Stimulated activated CD8-positive, alpha-beta memory T cell treated with anti-CD3 and anti-CD28 coated beads, Interleukin-15, amount 100 ng/mL, for 4 hours (primary cell): Measurements from ENCODE around the gene ZNF367.
"Not testable (repeated sequence)": the region's sequence is repeated elsewhere in the genome, so short reads cannot be mapped to it uniquely, and the experiment has no call there.

ENCODE experiments used
- DNase-seq, 2 donors: peaks; one replicate each; pipeline ENCODE4 v3.0.0-alpha.2; 2020; ENCODE audit warnings: low read depth in 2 of 2

Gene ZNF367

DNA sequence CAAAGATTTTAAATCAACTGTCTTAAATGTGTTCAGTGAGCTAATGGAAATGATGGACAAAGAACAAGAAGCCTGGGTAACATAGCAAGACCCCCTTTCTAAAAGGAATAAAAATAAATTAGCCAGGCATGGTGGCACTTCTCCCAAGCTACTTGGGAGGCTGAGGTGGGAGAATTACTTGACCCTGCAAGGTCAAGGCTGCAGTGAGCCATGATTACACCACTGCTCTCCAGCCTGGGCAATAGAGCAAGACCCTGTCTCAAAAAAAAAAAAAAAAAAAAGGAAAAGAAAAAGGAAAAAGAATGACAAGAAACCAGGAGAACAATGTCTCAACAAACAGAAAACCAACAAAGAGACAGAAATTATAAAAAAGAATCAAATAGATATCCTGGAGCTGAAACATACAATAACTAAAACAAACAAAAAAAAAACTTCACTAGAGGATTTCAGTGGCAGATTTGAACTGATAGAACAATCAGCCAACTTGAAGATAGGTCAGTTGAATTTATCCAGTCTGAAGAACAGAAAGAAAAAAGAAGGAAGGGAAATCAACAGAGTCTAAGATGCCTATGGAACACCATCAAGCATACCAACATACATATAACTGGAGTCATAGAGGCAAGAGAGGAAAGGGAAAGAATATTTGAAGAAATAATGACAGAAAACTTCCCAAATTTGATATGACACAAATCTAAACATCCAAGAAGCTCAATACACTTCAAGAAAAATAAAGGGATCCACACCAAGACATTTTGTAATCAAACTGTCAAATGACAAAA lies 17.8 kb downstream of the ZNF367 start:
- DNase-seq = no peak

DNA sequence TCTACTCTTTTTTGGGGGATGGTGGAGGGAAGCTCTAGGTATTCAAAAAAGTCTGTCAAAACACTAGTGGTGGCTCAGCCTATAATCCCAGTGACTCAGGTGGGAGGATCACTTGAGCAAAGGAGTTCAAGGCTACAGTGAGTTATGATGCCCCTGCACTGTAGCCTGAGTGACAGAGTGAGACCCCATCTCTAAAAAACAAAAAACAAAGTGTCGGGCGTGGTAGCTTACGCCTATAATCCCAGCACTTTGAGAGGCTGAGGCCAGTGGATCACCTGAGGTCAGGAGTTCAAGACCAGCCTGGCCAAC lies 18.9 kb downstream of the ZNF367 start:
- no peak for DNase-seq

GRCh38 chr9:96398582-96399324 lies 19.4 kb downstream of the ZNF367 start:
- no peak for DNase-seq

DNA sequence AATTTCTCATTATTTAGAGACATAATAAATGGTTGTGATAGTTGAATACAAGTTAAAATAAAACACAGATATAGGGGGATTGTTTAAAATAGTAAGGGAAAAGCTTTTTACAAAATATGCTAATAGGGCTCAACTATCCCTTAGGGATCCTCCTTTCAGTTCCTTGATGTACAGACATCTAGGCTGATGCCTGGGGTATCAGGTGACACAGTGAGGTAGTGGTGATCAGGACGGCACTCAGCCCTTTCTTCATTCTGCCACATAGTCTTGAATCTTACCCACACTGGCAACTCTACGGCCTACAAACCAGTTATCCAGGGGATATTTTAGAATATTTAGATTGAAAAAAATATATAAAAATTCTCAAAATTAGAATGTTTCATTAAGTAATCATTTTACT lies 22.2 kb downstream of the ZNF367 start:
- DNase-seq = no peak

DNA sequence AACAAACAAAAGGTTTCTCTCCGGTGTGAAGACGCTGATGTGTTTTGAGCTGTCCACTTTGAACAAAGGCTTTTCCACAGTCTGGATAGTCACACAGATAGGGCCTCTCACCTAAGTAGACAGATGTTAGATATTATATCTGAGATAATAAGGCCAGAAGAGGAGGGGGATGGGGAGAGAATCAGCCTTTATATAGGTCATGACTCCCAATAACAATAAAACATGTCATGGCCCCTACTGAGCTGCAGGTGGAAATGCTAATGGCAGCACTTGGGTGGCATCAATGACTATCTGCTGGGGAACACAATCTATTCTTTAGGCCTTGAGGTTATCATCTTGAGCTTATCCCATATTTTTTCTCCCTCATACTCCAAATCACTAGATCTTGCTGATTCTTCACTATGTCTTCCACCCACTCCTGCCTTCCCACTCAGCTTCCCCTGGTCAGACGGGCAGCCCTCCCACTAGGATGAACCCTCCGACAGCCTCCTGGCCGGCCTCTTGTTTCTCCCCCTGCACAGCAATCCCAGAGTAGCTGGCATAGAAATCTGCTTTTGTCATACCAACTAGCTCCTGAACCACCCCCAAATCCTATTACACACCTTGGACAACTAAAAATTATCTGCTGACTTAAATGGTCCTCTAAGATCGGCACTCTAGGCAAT lies 23.2 kb downstream of the ZNF367 start:
- DNase-seq = no peak

DNA sequence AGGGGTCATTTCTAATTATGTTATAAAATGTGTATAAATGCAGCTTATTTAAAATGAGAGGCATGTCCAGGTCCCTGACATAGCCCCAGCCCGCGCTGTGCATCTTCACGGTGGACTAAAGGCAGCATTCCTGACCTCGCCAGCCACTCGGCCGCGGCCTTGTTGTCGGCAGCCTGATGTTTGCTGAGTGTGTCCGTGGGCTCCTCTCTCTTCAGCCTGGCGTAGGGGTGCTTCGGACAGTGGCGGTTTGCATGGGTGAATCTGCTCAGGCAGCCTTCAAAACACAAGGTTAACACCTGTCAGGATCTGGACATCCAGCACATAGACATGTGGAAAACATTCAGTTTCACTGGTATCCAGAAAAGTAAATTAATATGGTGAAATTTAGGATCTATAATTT lies 25.9 kb downstream of the ZNF367 start:
- DNase-seq = no peak

GRCh38 chr9:96391021-96391765 lies 27.0 kb downstream of the ZNF367 start:
- no peak for DNase-seq

- no peak for DNase-seq
These were observed 30.0 kb downstream of the ZNF367 start for GRCh38 chr9:96388144-96388543.

GRCh38 chr9:96386157-96386556 lies 32.0 kb downstream of the ZNF367 start:
- DNase-seq = no peak

- no peak for DNase-seq
These were observed 34.8 kb downstream of the ZNF367 start, which contains the start of gene SLC35D2 for GRCh38 chr9:96383165-96383942. Gene SLC35D2 (minus strand): TSS chr9:96383711. CDS start chr9:96383634, 77 bp downstream.

DNA sequence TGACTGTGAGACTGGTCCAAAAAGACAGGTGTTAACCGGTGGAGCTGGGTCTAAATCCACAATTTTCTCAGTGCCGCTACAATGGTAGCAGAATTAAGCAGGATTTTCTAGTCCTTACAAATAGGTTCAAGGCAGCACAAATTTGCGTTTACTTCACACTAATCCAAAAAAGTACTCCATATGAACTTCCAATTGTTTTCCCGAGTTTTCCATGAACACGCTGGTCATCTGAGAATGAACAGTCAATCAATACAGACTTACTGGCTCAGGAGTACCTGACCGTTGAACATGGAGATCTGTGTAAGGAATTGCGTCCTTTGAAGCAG lies 35.4 kb downstream of the ZNF367 start:
- DNase-seq = no peak

GRCh38 chr9:96382175-96382574 lies 36.0 kb downstream of the ZNF367 start:
- no peak for DNase-seq

DNA sequence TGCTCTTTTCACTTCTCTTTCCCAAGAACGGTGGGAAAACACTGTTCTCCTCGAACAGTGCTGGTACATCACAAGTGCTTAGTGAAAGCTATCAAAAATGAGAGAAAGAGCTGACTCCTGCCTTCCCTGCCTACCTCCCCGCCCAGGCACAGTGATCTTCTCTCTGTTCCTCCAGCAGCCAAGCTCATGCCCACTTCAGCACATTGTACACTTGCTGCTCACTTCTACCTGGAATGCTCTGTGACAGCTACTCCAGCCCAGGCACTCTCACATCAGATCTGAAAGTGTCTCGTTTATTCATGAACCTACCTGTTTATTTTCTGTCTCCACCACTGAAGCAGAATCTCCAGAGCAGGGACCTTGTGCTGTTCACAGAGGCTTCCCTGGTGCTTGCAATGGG lies 36.5 kb downstream of the ZNF367 start:
- no peak for DNase-seq

GRCh38 chr9:96381125-96381524 lies 37.0 kb downstream of the ZNF367 start:
- no peak for DNase-seq

- no peak for DNase-seq
These were observed 38.7 kb downstream of the ZNF367 start for GRCh38 chr9:96379461-96379860.

- no peak for DNase-seq
These were observed 40.0 kb downstream of the ZNF367 start for GRCh38 chr9:96378187-96378586.

GRCh38 chr9:96376891-96377874 lies 41.0 kb downstream of the ZNF367 start:
- no peak for DNase-seq

- DNase-seq = not testable (repeated sequence)
These were observed 42.7 kb downstream of the ZNF367 start for GRCh38 chr9:96375507-96375906.

DNA sequence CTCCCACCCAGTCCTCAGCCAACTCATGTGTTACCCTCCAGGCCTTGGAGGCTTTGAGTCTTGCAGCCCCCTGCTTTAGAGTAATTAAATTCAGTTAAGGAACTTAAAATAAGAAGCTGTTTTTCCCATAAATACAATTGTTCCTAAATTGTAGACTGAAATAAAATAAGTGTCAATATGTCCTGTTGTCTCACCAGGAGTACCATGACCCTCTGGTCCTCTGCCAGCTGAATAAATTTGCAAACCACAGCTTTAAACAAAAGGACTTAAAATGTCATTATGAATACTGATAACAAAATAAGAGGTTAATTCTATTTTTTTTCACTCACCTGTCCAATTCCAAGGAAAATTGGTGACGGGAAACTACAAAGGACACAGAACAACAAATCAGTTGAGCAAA lies 50.2 kb downstream of the ZNF367 start:
- DNase-seq = no peak
